HG03469 (cell line): ENCODE results near the gene AOPEP.
"Not testable (repeated sequence)": the region's sequence is repeated elsewhere in the genome, so short reads cannot be mapped to it uniquely, and the experiment has no call there.

Source experiments
- ATAC-seq: cut with Tn5 transposase; IDR thresholded peaks from one replicate; pipeline ENCODE4 v1.9.1; 2021; ENCODE audit warnings: mild to moderate bottlenecking, moderate library complexity, moderate number of reproducible peaks; ENCODE audit not compliant: unreplicated experiment

The AOPEP gene

DNA sequence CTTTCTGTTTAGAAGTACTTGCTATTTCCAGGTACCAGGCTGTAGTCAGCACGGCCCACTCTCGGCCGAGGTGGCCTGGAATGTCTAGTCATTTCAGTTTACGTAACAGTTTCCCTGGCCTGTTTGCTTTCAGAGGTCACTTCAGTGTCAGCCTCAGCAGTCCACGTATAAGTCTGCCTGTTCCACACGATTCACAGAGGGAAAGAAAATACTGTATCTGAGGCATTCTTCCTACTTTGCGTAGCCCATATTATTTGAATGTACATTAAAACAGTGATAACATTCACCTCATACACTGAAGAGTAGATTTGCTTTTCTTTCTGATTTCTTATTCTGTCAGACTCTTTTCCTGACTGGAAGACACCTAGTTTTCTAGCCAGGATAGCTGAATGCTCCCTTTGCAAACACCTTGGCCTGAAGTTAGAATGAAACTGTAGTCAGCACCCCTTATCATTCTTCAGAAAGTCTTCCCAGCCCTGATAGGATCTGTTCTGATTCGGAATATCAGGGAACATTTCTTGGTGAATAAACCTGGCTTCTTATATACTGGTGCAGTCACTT, 140.9 kb downstream of the AOPEP start:
- no peak for ATAC-seq

- ATAC-seq, result no peak
Measured at GRCh38 chr9:94867842-94868312, 141.4 kb downstream of the AOPEP start.

GRCh38 chr9:94868464-94868863, 142.0 kb downstream of the AOPEP start:
- ATAC-seq, result no peak

DNA sequence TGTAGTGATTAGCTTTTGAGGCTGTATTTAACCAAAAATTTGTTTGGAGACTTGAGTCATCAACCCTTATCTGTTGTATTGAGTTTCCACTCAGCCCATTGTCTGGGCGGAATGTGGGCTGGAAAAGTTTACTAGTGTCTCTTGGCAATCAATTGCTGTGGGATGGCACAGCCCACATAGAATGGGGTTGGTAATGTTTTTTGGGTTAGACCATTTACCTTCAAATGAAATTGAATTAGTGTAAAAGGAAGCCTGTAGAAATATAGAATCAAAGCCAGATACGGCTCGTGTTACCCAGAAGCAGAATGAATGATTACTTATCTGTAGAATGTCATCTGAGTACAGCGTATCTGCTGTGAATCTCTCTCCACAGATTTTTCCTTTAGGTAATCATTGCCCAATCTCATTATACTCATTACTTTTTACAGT, 142.9 kb downstream of the AOPEP start:
- ATAC-seq, result no peak

GRCh38 chr9:94870465-94870792, 143.9 kb downstream of the AOPEP start:
- ATAC-seq, result no peak

DNA sequence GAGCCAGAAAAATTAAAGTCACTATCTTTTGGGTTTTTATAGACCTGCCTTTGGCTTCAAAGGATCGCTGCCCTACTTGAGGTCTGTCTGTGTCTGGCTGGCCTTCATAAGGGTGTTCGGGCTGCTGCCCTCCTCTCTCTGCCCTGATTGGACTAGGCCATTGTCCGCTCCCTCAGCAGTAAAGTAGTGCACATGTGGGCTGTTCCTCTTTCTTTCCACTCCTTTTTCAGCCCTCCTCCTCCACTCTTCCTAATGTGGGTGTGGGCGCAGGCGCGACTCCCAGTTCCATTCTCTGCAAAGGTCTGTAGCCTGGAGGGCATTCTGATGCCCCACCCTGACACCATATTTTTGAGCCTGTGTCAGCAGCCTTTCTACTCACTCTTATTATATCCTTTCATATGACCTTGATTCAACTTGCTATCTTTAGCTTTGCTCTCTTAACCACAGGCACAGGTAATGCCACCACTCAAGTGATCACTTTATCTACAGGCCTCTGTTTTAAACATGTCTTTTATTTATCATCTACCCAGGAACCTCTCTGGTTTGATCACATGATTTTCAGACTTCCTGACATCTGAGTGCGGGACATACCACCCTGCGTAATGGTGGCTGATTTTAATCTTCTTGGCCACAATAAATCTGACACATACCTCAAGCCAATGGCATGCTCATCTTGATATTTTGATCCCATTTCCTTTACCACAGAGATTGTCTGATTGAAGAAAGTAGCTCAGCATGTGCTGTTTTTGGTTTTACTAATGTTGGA, 144.5 kb downstream of the AOPEP start:
- no peak for ATAC-seq

DNA sequence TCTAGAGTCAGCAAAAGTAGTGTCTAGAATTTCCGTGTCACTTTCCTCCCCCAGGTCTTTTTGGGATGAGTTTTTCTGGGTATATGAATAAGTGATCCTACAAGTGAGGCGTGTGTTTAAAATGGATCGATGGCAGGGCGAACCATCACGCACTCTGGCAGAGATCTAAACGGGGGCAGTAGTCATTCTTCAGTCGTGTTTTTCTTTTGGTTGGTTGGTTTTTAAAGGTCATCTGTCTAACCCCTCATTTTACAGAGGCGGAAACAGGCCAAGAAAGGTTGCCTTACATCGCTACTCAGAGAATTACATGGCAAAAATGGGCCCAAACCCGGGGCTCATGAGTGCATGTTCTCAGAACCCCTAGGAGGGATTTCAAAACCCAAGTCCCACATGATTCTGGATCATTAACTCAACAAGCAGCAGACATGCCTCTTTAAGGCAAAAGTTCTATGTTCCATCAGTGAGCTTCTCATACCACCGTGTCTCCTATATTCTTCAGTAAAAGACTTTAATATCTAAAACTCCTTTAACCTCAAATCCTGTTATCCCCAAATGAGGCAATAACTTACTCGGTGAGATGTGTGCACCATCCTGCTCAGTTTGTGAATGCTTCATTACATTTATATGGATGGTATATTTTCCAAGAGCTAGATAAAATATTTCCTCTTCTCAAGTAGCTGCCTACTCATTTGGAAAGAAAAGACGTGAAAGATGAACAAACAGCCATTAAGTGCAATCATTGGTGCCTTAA, 145.8 kb downstream of the AOPEP start:
- ATAC-seq, result no peak

- no peak for ATAC-seq
Measured at GRCh38 chr9:94872891-94873511, 146.5 kb downstream of the AOPEP start.

DNA sequence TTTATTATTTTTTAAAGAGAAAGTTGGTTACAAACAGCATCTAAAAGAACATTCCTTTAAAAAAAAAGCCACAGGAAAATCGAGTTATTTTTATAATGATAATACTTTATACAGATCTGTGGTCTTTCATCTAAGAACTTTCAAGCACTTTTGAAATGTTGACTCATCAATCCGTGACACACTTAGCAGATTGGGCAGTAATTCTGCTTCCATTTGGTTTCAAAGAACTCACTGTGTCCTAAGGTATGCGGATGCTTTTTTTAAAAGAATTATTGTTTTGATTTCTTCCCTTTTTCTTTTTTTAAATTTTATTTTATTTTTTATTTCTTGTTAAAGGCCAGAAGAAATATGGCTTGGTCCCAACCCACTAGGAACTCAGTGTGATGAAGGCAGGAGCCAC, 147.8 kb downstream of the AOPEP start:
- ATAC-seq, result no peak

DNA sequence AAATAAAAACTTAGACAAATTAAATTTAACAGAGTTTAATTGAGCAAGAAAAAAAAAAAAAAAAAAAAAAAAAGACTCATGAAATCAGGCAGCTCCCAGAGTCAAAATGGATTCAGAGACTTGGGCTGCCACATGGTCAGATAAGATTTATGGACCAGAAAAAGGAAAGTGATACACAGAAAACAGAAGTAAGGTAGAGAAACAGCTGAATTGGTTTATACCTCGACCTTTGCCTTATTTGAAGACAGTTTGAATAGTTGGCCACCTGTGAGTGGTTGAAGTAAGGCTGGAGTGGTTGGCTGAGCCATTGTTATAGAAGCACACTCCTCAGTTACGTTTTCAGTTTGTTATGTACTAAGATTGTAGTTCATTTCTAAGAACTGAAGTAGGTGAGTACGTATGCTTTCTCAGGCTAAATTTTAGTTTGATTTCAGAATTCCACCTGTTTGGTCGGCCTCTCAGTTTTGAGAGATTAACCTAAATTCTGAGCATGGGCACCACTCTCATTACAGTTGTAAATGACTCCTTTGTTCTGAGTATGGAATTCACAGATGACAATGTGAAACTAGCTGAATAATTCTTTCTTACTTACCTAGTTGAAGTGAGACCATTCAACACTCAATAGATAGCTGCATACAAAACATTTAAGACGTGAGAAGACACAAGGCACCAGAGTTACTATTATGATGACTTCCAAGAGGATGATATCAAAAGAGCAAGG, 149.0 kb downstream of the AOPEP start:
- no peak for ATAC-seq

DNA sequence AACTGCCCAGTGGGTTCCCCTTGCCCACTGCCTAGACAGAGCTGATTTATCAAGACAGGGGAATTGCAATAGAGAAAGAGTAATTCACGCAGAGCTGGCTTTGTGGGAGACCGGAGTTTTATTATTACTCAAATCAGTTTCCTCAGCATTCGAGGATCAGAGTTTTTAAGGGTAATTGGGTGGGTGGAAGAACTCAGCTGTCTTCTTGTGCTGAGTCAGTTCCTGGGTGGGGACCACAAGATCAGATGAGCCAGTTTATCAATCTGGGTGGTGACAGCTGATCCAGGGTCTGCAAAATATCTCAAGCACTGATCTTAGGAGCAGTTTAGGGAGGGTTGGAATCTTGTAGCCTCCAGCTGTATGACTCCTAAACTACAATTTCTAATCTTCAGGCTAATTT, 152.3 kb downstream of the AOPEP start:
- not testable (repeated sequence) for ATAC-seq

GRCh38 chr9:94879230-94879629, 152.7 kb downstream of the AOPEP start:
- no peak for ATAC-seq

- no peak for ATAC-seq
Measured at GRCh38 chr9:94881023-94881422, 154.5 kb downstream of the AOPEP start.

- no peak for ATAC-seq
Measured at GRCh38 chr9:94881454-94881853, 155.0 kb downstream of the AOPEP start.

GRCh38 chr9:94881940-94882339, 155.4 kb downstream of the AOPEP start:
- ATAC-seq, result no peak

DNA sequence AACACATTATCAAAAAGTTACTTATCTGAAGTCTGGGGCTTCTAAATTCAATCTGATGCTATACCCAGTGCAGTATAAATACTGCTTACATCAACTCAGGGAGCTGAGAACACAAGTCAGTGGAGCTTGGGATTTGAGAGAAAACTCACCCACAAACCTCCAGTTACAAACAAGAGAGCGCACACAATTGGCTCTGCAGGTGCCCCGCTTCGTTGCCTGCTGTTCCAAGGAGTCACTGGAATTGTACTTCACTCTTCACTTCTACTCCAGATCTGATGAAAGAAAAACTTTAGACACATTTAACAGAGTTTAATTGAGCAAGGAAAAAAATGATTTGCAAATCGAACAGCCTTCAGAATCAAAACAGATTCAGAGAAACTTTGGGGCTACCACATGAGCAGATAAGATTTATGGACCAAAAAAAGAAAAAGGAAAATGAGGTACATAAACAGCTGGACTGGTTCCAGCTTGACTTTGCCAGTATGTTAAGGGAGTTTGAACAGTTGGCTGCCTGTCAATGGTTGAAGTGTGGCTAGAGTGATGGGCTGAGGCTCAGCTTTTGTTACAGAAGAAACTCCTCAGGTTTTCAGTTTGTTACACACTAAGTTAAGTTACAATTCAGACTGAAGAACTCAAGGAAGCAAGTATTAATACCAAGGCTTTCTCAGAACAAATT, 156.6 kb downstream of the AOPEP start:
- no peak for ATAC-seq

GRCh38 chr9:94885854-94886447, 159.5 kb downstream of the AOPEP start:
- ATAC-seq, result no peak

- no peak for ATAC-seq
Measured at GRCh38 chr9:94887721-94888120, 161.2 kb downstream of the AOPEP start.

DNA sequence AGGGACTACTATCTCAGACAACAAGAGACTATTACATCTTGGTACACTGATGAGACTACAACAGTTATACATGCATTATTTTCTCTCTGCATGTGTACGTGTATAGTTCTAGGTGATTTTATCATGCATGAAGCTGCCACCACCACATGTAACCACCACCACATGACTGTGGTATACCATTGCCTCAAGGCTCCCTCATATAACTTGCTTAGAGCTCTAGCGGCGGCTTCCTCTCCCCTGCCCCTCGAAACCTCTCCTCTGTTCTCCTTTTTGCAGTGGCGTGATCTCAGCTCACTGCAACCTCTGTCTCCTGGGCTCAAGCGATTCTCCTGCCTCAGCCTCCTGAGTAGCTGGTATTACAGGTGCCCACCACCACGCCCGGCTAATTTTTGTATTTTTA, 162.3 kb downstream of the AOPEP start:
- ATAC-seq, result no peak

GRCh38 chr9:94889628-94890027, 163.1 kb downstream of the AOPEP start:
- no peak for ATAC-seq
